ENCODE measurements around the gene RAMAC.
"Not testable (repeated sequence)": the region's sequence is repeated elsewhere in the genome, so short reads cannot be mapped to it uniquely, and the experiment has no call there.

RAMAC gene

DNA sequence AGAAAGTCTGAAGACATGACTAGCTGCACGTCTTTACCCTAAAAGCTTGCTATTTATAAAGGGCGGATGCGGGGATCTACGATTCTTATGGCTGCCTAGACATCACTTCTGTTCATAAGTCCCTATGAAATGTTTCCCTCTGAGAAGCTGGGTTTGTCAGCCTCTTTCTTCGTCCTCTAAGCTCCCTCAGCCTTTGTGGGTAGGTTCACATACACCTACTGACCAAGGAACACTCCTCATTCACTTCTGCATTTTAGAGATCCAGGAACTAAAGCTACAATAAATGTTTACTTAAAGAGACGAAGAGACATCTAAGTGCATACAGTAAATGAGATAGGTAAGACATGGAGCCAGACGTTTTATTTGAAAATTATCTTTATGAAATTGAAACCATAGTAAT, 16.7 kb upstream of the RAMAC start:
- no peak for DNase-seq

DNA sequence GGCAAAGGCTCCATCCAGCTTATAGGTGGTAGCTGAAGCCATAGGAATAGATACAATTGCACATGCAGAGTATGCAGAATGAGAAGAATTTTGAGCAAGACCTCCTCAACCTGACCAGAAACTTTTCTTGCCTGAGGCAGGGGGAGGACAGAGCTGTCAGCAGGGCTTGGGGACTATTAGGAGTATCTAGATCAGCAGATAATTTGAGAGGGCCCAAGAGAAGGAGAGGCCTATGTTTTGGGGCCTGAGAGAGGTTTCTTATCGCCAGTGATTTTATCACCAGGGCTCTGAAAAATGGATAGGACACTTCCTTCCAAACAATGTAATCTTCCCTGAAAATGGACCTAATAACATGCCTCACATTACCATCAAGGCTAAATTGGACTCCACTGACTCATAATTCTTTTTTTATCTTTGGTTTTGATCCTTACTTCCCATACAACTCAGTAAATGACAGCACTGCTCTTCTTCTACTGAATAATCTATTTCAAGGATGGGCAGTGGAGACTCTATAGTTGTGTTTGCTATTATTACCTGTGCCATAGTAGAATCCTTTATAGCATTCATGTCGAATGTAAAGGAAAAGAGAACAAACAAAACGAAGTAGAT, 15.8 kb upstream of the RAMAC start:
- no peak for DNase-seq

DNA sequence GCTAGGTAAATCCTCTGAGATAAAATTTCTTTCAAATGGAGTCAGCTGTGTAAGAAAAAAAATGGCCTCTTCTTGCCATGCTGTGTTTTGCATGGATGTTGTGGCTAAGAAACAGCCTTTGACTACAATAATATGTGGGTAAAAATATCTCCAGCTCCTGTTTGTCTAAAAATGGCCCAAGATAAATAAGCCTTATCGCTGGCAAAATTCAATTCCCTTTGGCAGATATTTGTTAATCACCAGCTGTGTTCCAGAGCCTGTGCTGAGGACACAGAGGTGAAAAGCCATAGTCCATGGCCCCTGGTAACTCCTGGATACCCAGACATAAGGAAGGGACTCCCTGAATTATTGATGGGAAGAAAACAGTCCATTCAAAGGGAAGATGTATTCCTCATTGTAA, 15.3 kb upstream of the RAMAC start:
- DNase-seq: no peak

DNA sequence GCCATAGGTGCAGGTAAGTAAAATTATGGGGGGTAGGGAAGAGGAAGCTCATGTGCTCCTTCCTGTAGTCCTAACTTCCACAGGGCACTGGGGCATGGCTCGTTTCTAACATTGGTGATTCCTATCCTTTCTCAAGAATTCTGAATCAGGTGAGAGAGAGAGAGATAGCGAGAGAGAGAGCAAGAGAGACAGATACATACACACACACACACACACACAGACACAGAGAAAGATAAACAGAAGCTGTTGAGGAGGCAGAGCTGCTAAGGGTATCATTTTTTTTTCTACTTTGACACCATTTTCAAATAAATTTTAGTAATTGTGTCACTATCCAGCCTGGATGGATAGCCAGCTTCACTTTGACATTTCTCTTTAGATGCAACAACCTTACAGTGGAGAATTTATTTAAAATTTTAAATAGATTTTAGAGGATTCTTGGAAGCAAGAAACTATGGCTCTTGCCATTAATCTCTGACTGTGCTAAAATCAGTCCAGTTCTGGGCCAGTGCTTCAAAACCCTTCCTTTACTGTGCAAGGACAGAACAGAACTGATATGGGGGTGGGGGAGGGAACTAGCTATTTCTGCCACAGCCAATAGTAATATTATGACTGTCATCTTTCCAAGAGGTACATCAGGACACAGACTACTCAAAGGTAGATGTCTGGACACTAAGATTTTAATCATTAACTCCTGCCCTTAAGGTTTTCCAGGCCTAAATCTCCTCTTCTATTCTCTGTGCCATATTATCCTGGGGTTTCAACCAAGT, 14.6 kb upstream of the RAMAC start:
- DNase-seq: no peak

DNA sequence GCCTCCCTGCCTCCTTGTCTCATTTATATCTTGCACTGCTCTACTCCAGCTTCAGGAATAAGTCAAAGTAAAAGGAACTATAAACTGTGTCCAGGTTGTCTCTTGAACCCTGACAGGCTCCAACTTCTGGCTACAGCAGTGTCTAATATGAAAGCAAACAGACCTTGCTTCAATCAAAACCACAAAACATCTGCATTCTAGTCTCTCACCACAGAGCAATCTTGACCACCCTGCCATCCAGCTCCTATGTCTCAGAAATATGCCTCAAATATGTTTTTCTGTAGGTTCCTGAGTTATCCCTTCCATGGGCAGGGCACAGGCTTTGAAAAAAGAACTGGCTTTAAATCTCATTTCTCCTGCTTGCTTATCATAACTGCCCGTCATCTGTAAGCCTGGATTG, 13.0 kb upstream of the RAMAC start:
- DNase-seq: no peak

DNA sequence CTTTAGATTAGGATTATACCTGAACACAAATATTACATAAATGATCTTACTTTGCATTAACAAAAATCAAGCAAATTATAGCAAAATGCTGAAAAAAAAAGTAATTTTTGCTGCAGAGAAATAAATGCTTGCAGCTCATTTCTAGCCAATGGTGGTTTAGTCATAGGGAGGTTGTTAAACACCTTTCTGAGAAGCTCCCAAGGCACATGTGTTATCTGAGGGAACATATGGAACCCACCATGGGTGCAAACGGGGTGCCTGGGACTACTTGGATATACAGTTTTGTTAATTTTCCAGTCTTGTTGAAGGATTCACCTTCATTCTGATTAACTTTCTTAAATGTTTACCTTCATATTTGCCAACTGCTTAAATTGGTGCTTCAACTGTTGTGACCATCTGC, 8.9 kb upstream of the RAMAC start:
- no peak for DNase-seq

DNA sequence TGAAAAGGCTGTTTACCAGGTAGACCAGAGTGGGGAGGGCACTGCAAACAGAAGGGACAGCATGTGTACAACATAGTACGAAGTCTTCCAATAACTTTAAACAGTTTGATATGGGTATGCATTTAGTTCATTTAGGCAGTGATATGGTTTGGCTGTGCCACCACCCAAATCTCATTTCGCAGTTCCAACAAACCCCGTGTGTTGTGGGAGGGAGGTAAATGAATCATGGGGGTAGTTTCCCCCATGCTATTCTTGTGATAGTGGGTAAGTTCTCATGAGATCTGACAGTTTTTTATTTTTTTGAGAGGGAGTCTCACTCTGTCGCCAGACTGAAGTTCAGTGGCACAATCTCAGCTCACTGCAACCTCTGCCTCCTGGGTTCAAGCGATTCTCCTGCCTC, 7.6 kb upstream of the RAMAC start:
- no peak for DNase-seq

DNA sequence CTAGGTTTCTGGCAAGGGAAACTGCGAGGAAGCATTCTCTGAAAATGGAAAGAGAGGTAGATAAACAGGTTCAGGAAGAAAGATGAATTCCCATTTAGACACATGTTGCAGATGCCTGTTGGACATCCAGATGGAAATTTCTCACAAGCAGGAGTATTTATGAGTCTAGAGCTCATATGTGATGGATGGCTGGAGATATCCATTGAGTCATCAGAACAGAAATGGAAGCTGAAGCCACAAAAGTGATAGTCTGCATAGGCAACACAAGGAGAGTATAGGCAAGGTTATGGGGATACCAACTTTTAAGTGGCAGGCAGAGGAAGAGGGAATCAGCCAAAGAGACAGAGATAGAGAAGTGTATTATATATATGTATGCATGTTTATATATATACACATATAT, 6.3 kb upstream of the RAMAC start:
- no peak for DNase-seq

DNA sequence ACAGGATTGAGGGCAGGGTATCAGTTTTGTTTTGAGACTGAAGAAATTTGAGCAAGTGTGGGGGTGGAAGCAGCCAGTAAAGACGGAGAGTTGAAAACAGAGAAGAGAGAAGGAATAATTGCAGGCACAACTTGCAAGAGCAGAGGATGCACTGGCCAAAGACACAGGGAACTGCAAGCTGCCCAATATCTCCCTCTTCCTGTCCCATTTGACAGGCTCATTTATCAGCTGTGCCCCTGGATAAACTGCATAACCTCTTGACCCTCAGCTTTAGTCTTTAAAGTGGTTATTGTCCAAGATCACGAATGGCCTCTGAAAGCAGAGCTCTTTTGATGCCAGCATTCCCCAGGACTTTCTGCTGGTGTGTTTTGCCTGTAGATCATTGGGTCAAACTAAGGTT, 5.0 kb upstream of the RAMAC start:
- DNase-seq: no peak

DNA sequence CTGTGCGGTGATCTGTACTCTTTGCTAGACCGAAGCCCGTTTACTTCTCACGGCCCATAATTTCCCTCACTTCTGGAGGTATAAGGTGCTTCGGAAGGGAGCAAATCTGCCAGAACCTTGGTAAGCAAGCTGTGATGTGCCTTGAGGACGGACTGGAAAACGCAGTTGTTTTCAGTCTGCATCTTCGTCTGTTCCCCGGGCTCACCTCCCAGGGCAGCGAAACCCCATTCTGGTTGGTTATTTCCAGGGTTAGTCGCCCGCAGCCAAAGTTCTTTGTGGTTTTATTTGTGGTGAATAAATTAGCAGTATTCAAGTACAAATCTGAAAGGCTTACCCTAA, 401 bp downstream of the RAMAC start:
- no peak for DNase-seq

DNA sequence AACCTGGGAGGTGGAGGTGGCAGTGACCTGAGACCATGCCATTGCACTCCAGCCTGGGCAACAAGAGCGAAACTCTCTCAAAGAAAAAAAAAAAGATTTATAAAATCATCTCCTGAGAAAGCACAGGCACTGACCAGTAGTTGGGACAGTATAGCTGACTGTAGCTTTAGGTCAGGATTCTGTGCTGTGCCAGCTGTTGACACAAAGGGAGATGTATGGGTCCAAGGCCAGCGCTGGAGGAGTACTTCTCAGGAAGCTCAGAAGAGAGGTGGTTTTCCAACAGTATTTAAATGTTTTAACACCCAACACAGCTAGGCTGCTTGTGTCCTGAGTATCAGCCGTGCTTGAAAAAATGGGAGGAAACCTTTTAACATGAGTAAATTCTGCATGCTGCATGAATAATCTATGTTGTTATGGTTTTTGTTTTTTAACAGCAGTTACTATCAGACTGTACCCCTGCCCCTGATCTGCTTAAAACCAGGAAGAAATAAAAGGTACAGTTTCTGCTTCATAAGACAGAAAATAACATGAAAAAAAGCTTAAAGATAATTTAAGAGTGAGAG, 6.5 kb downstream of the RAMAC start:
- no peak for DNase-seq

DNA sequence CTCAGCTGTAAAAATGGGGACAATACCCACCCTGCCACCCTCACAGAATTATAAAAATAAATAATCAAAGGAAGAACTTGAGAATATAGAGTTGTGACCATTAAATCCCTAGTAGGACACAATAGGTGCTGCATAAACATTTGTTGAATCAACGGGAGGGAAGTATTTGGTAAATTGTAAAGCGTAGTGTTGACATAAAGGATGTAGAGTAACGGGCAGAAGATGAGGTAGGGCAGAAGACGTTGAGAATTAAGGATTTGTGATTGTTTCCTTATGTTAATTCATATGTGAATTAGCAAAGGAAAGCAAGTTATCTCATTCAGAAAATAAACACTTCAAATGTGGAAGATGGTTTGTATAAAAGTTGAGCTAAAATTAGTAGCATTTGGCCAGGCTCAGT, 7.1 kb downstream of the RAMAC start:
- no peak for DNase-seq

DNA sequence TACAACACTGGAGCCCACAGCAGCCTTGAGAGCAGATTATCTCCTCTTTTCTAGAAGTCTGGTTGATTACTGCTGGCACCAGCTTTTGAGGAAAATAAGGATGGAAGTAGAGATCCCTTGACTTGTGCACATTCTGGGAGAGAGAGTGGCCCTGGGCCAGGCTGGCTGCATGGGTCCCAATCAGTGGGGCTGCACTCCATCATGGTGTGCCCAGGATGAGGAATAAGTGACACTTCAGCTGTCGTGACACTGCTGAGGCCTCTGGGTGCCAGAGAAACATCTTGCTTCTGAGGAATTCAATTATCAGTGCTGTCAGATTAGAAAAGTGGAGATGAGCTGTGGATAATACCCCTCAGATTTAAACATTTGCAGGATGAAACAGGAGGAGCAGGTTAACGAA, 9.1 kb downstream of the RAMAC start:
- no peak for DNase-seq

DNA sequence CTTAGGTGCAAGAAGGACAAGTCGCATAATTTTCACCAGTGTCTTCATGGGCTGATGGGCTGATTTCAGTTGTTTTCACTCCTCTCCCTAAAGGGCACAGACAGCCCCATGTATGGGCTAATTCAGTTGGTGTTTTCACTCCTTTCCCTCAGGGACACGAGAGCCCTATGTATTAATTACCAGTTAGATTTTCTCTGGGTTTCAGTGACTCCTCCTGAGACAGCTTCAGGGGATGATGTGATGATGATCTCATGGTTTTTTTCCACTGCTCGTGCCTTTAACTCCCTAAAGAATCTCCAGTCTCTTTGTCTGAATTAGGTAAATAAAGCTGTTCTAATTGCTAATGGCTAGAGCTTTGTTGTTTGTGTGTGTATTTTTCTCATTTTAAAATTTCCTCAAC, 9.9 kb downstream of the RAMAC start:
- no peak for DNase-seq

DNA sequence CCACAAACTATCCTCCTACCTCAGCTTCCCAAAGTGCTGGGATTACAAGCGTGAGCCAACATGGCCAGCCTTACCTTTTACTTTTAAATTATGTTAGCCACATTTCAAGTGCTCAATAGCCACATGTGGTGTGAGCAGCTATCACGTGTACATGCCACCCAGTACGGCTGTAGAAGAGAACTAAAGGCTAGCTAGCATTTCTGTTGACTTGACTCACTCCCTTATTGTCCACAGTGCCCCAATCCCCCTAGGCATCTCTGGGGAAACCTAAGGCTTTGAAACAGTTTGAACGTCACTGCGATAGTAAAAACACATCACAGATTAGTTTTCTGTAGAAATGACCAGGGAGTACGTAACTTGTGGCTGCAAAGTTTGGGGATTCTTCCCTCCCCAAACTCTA, 13.4 kb downstream of the RAMAC start:
- no peak for DNase-seq

DNA sequence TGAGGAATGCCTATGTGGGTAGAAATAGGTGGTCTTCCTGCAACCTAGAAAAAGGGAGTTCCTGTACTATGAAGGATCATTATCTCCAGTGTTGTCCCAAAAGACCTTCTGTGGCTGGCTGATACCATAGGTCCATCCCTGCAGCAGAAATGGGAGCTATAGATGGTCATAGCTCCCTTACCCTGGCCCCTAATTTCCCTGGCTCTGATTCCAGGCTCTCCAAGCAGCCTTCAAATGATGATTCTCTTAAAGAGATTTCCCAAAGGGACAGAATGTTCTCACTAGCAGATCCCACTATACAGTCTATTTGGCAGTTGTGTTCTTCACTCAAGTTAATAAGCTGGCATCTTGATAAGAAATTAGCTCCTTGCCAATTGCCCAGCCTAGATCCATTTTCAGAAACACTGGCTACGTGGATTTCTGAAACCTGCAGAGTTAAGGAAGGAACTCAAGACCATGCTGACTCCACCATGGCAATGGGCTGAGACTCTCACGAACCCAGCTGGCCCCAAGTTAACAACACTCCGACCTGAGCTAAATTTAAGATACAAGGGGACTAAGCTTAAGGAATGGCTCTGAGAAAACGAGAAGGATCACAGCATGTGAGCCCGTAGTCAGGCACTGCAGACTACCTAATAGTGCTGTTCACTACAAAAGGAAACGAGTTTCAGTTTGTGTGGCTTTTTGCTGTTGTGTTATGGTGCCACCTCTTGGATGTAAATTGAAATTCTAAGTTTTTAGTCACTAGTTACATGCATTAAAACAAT, 14.1 kb downstream of the RAMAC start:
- no peak for DNase-seq

DNA sequence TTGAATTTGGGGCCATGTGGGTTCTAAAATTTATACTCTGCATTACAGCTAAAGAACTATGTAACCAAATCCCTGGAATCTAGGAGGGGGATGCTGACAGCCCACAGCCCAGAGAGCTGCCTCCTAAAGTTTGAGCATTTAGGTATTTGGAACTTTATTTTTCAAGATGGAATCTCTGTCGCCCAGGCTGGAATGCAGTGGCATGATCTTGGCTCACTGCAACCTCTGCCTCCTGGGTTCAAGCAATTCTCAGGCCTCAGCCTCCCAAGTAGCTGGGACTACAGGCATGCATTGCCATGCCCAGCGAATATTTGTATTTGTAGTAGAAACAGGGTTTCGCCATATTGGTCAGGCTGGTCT, 14.6 kb downstream of the RAMAC start:
- not testable (repeated sequence) for DNase-seq

DNA sequence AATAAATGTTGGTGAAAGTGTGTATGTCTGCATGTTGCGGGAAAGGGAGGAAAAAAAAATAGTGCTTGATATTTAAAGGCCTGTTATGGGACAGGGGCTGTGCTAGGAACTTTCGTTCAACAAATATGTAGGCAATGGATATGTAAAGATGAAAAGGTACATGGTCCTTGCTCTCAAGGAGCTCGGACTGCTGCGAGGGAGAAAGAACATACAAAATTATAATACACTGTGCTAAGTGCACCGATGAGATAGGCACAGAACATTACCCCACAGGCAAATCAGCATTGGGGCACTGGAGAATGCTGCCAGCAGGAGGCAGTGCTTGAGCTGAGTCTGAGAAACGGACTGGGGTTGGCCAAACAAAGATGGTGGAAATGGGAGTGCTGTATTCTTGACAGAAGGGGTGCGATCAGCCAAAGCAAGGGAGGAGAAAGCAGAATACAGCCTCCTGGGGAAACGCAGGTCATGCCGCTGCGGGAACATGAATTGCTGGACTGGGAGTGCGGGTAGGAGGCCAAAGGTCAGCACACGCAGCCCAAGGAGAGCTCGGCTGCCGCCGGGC, 24.8 kb downstream of the RAMAC start:
- peak; percentile 71 for DNase-seq

DNA sequence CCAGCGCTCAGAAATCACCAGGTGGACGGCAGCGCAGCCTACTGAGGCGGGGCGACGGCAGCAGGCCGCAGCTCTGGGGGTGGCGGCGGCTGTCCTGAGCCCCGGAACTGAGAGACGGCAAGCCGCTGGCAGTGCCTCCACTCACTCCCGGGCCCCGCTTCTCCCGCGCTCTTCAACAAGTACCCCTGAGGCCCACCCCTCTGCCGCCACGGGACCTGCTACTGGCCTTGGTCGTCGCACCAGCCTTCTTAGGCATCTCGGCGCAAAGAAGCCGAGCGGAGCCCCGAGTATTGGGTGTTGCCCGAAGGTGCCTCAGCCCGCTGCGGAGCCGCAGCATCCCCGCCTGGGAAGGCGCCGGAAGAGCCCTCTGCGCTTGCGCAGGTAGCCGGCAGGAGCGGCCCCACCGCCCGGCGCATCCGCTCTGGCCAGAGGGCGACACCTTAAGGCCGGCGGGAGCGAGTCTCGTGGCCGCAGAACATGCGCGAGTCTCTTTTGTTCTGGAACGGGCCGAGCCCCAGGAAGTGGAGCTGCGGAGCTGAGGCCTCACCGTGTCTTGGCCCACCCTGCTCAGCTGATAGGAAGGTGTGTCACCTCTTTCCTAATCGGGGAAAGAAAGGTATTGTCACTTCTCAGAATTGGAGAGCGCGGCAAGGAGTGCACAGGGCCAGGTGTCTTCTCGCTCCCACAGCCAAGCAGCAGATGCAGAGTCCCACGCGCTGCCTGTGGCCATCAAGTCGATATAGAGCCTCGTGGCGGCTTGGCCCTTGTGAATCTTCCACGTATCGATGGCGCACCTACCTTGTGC, 25.5 kb downstream of the RAMAC start, which contains the start of gene C15orf40:
Gene C15orf40, minus strand, starts transcription at position 369 of the 805 bp plus-strand sequence. Its CDS starts 32 bp downstream, at position 337.
- DNase-seq: peak; percentile 87

DNA sequence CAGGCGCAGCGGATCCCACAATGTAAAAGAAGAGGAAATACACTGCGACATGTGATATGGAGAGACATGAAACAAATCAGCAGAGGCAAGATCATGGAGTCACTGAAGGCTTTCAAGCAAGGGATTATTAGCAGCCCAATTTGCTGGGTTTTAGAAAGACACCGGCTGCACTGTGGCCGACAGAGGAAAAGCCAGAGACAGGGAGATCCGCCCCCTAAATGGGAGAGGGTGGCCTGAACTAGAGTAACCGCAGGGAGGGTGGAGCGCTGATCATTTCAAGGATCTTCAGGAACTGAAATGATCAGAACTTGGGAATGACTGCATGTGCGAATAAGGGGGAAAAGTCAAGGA, 26.0 kb downstream of the RAMAC start:
- DNase-seq: no peak

DNA sequence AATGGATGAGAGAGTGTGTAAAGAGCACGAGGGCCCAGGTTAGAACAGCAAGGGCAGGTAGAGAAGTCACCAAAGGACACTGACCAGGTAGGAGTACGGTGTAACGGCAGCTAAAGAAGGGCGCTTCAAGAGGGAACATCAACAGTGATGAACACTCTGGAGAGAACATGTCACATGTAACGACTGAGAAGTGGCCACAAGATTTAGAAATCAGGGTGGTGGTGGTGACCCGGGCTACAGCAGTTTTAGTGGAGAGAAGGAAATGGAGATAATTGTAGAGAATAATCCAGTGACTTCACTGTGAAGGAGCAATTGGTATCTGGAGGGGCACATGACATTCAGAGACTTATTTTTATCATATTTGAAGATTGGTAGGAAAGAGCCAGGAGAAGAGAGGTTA, 26.6 kb downstream of the RAMAC start:
- DNase-seq: no peak

DNA sequence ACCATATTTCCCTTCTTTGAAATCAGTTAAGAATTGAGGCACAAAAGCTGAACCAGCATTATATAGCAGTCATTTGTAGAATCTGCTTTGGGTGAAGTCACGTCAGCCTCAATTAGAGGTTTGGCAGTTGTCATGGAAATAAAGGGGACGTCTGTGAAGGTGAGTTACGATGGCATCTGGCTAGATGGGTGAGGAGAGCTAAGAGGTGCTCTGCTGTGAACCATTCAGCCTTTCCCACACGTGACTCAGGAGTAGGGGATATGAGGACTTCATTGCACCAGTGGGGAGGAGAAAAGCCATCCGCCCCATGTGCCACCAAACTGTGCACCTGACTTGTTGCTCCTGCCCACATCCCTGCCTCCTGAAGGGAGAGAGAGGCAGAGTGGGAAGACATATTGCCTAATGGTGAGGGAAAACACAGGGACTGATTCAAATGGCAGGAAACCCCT, 28.2 kb downstream of the RAMAC start:
- no peak for DNase-seq

DNA sequence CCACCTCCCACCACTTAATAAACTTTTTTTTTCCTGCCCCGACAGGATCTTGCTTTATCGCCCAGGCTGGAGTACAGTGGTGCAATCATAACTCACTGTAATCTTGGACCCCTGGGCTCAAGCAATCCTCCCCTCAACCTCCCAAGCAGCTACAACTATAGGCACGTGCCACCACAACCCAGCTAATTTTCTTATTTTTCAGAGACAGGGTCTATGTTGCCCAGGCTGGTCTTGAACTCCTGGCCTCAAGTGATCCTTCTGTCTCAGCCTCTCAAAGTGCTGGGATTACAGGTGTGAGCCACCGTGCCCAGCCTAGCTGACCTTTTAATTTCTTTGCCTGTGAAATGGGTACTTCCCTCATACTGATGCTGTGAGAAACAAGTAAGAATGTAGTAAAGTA, 29.4 kb downstream of the RAMAC start:
- DNase-seq: no peak

Measured in CD4-positive, alpha-beta T cell treated with Interferon gamma for 1 hour (primary cell).